ENCODE results near the gene SLC22A2. TPM values are rescaled to one million over a fixed set of nuclear protein-coding genes. Genes with fewer than 3 reads are reported as not detected.

The SLC22A2 gene
- total and polyA plus RNA-seq, 2 donors (not counting 3 experiments of a cell fraction or from before 2014, with no cell fraction given): not detected

GRCh38 chr6:160278311-160278710 is 19.7 kb upstream of the SLC22A2 start:
- CTCF ChIA-PET: no interaction called here
- dilution Hi-C loops (cut with MboI; ENCODE audit: extremely low pct_ligation_motif_present, low sequenced_read_pairs): no loop called here
- H3K4me1 ChIP-seq (ENCODE audit: control insufficient read depth, extremely low read depth, insufficient read depth, low read length): no peaks in the 10 kb centered on the region

More at GRCh38 chr6:160278311-160278710, 19.7 kb upstream of the SLC22A2 start:
- Histone ChIP-seq H3K27me3 (ENCODE audit: control insufficient read depth in 2 of 2, insufficient read depth in 2 of 2, low read length in 2 of 2) (no peaks in the 10 kb centered on the region), H2AFZ (ENCODE audit: low read depth, low read length) (no peak overlapping the region), H3K9ac (replicated peaks; ENCODE audit: extremely low read depth, insufficient read depth, low read length) (no peak overlapping the region), H3K27ac (ENCODE audit: insufficient read depth, low read depth, low read length) (no peak overlapping the region), H3K4me2 (ENCODE audit: insufficient read depth, low read length) (no peak overlapping the region), H3K79me2 (ENCODE audit: control insufficient read depth, insufficient read depth, low read length) (no peaks in the 10 kb centered on the region), H3K9me3 (replicated peaks; ENCODE audit: control insufficient read depth, insufficient read depth, low read length) (peaks cover 7% of the 10 kb centered on the region), H3K36me3 (ENCODE audit: control insufficient read depth in 2 of 2, extremely low read depth in 1 of 2, insufficient read depth in 2 of 2, low read length in 2 of 2) (no peaks in the 10 kb centered on the region), H3K4me3 (replicated peaks in 1 of 3; ENCODE audit: insufficient read depth in 1 of 3, low read depth in 1 of 3, low read length in 3 of 3) (no peak overlapping the region), H4K20me1 (replicated peaks; ENCODE audit: control insufficient read depth, extremely low read depth, insufficient read depth, low read length) (no peaks in the 10 kb centered on the region), H3K9me1 (replicated peaks; ENCODE audit: control insufficient read depth, extremely low read depth, insufficient read depth, low read length) (no peaks in the 10 kb centered on the region)
- no peak for DNase-seq (ENCODE audit: low read depth, low spot score)
- intact Hi-C loops (cut with micrococcal nuclease): no loop called here
- TF ChIP-seq JUN (IDR thresholded peaks at IDR 0.05; ENCODE audit: borderline replicate concordance, insufficient read depth, insufficient read length, low read depth): no peak
- TF ChIP-seq, protein P1, sequence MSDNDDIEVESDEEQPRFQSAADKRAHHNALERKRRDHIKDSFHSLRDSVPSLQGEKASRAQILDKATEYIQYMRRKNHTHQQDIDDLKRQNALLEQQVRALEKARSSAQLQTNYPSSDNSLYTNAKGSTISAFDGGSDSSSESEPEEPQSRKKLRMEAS (IDR thresholded peaks at IDR 0.05; ENCODE audit: insufficient read depth, insufficient read length): no peak
- TF ChIP-seq MYC (IDR thresholded peaks at IDR 0.05; ENCODE audit: low read depth, low read length): no peak
- no peak for TF ChIP-seq GATA2 (IDR thresholded peaks at IDR 0.05; ENCODE audit: insufficient read depth, insufficient read length, low read depth, low read length)
- TF ChIP-seq CTCF (IDR thresholded peaks at IDR 0.05; ENCODE audit: extremely low read depth in 1 of 2, insufficient read depth in 1 of 2, low read depth in 1 of 2, low read length in 2 of 2): no peak
- TF ChIP-seq EZH2 (IDR thresholded peaks at IDR 0.05; ENCODE audit: borderline replicate concordance, low read depth, low read length, severe bottlenecking): no peak
- BruUV-seq (replicated peaks): no TSS peak
- POLR2A ChIA-PET: no interaction called here
- no peak for FAIRE-seq

All from endothelial cell of umbilical vein (primary cell).